ENCODE data around the gene SLC4A1. TPM values are rescaled to one million over a fixed set of nuclear protein-coding genes. Genes with fewer than 3 reads are reported as not detected.

Gene SLC4A1
- total RNA-seq, 1 experiment from 2014 or later, result 0.22 TPM

DNA sequence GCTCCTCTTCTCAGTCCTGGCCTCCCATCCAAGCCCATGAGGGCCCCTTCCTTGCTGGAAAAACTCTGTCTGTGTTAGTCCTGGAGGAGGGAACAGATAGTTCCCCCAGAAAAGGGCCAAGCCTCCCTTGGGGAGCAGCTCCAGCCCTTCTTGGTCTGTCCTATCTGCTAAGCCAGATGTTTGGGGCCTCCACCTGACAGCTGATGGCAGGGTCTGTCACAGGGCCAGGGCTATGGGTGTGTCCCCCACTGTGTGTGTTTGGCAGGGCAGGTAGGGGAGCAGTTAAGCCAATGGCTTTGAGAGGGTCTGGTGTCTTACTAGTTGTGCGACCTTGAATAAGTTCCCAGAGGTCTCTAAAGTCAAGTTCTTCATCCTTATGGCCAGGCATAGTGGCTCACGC is 13.6 kb upstream of the SLC4A1 start (continued):
- TF ChIP-seq, protein P1, sequence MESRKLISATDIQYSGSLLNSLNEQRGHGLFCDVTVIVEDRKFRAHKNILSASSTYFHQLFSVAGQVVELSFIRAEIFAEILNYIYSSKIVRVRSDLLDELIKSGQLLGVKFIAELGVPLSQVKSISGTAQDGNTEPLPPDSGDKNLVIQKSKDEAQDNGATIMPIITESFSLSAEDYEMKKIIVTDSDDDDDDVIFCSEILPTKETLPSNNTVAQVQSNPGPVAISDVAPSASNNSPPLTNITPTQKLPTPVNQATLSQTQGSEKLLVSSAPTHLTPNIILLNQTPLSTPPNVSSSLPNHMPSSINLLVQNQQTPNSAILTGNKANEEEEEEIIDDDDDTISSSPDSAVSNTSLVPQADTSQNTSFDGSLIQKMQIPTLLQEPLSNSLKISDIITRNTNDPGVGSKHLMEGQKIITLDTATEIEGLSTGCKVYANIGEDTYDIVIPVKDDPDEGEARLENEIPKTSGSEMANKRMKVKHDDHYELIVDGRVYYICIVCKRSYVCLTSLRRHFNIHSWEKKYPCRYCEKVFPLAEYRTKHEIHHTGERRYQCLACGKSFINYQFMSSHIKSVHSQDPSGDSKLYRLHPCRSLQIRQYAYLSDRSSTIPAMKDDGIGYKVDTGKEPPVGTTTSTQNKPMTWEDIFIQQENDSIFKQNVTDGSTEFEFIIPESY (IDR thresholded peaks at IDR 0.05; ENCODE audit: extremely low read depth, insufficient replicate concordance, low read length), result no peak
- no peak for TF ChIP-seq SIN3A (IDR thresholded peaks at IDR 0.05; ENCODE audit: low read depth)
- no peak for TF ChIP-seq JUND (IDR thresholded peaks at IDR 0.05)
- TF ChIP-seq YY1 (IDR thresholded peaks at IDR 0.05; ENCODE audit: extremely low read depth, insufficient replicate concordance, low read depth, low read length), result no peak
- TF ChIP-seq ZNF274 (IDR thresholded peaks at IDR 0.05; ENCODE audit: low read depth, low read length), result no peak
- TF ChIP-seq FOSL1 (IDR thresholded peaks at IDR 0.05; ENCODE audit: low read depth), result no peak
- no peak for TF ChIP-seq EZH2 (IDR thresholded peaks at IDR 0.05)
- no peak for TF ChIP-seq SRF (IDR thresholded peaks at IDR 0.05; ENCODE audit: low read depth)
- no peak for TF ChIP-seq EGR1 (IDR thresholded peaks at IDR 0.05; ENCODE audit: low read depth)

- Histone ChIP-seq H4K20me1 (ENCODE audit: insufficient read depth) (no peaks in the 10 kb centered on the region), H3K9me2 (ENCODE audit: insufficient read depth) (no peaks in the 10 kb centered on the region), H3K36me3 (ENCODE audit: control insufficient read depth in 1 of 2, insufficient read depth in 2 of 2, low read length in 2 of 2) (no peaks in the 10 kb centered on the region), H3K4me2 (ENCODE audit: low read length) (no peak overlapping the region), H2AFZ (ENCODE audit: low read depth, low read length, poor library complexity, severe bottlenecking) (no peak overlapping the region), H3K4me3 (replicated peaks in 1 of 2; ENCODE audit: low read depth in 1 of 2, low read length in 2 of 2) (no peak overlapping the region), H3K27me3 (ENCODE audit: insufficient read depth, low read length) (no peaks in the 10 kb centered on the region), H3K9me3 (ENCODE audit: control insufficient read depth in 1 of 2, insufficient read depth in 1 of 2, low read depth in 1 of 2, low read length in 2 of 2) (no peaks in the 10 kb centered on the region), H3K79me2 (ENCODE audit: insufficient read depth, low read length) (no peaks in the 10 kb centered on the region), H3K4me1 (ENCODE audit: control insufficient read depth in 1 of 2, insufficient read depth in 2 of 2, low read length in 2 of 2) (peaks cover 0 to 11% of the 10 kb centered on the region in 2 experiments; a peak in 2 of 4 replicates), H3K9ac (ENCODE audit: low read length) (no peak overlapping the region), H3K27ac (ENCODE audit: low read depth, low read length) (no peak overlapping the region)
- no TSS peak for BruUV-seq (replicated peaks)
- ChIA-PET RAD21 (ENCODE audit: low non-redundant PET in 1 of 2, low total read pairs in 2 of 2, uncharacterized antibody in 2 of 2, unreplicated experiment in 2 of 2) (no interaction called here), POLR2A (no interaction called here), CTCF (no interaction called here)
- DNase-seq (ENCODE audit: low read depth, low spot score) (no peak), ATAC-seq (no peak)
- intact Hi-C loops (cut with micrococcal nuclease), result no loop called here
- TF ChIP-seq, protein P1 (IDR thresholded peaks at IDR 0.05; ENCODE audit: extremely low read depth, insufficient replicate concordance, low read length), result no peak
- no peak for TF ChIP-seq CBX3 (IDR thresholded peaks at IDR 0.05; ENCODE audit: low read depth)
- TF ChIP-seq ZFX (IDR thresholded peaks at IDR 0.05), result no peak
- TF ChIP-seq CEBPB (IDR thresholded peaks at IDR 0.05; ENCODE audit: low read depth), result no peak
- TF ChIP-seq SRF (IDR thresholded peaks at IDR 0.05; ENCODE audit: low read depth), result no peak
- no peak for TF ChIP-seq TCF7L2 (IDR thresholded peaks at IDR 0.05; ENCODE audit: borderline replicate concordance, extremely low read depth, insufficient read depth, insufficient read length)
- TF ChIP-seq, protein P2, sequence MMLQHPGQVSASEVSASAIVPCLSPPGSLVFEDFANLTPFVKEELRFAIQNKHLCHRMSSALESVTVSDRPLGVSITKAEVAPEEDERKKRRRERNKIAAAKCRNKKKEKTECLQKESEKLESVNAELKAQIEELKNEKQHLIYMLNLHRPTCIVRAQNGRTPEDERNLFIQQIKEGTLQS (IDR thresholded peaks at IDR 0.05), result no peak
- no peak for TF ChIP-seq RAD21 (IDR thresholded peaks at IDR 0.05; ENCODE audit: low read depth)
Measured at GRCh38 chr17:44280392-44280937, 12.5 kb upstream of the SLC4A1 start.
